ENCODE results near the gene LRRC40. TPM values are rescaled to one million over a fixed set of nuclear protein-coding genes. Genes with fewer than 3 reads are reported as not detected.
A peak's percentile ranks its signal among the peaks of the same experiment; 100 is the strongest.

The LRRC40 gene
- total RNA-seq, 1 donor from 2014 or later, result 28.7 TPM

DNA sequence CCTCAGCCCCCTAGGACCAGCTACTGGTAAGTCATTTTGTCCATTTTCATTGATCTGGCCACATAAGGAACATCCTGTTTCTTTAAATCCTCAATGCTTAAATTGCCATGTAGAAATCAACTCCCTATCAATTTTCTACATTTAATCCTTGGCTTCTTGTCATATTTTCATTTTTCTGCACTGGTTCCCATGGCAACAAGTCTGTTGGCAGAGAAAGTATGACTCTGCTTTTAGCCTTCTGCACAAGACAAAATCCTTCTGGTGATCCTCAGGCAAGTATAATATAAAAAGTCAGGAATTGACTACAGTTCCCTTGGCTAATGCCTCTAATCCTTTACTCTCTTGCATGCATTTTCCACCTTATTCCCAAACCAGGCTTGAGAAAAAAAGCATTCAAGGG, 65.0 kb downstream of the LRRC40 start:
- Mint-ChIP-seq H3K27me3 (no peaks in the 10 kb centered on the region), H3K27ac (no peak overlapping the region), H3K4me1 (ENCODE audit: low read depth) (peaks cover 53% of the 10 kb centered on the region), H3K4me3 (ENCODE audit: low read depth) (no peak overlapping the region), H3K36me3 (ENCODE audit: insufficient read depth) (no peaks in the 10 kb centered on the region), H3K9me3 (ENCODE audit: low read depth) (no peaks in the 10 kb centered on the region)
- TF ChIP-seq, protein P1, sequence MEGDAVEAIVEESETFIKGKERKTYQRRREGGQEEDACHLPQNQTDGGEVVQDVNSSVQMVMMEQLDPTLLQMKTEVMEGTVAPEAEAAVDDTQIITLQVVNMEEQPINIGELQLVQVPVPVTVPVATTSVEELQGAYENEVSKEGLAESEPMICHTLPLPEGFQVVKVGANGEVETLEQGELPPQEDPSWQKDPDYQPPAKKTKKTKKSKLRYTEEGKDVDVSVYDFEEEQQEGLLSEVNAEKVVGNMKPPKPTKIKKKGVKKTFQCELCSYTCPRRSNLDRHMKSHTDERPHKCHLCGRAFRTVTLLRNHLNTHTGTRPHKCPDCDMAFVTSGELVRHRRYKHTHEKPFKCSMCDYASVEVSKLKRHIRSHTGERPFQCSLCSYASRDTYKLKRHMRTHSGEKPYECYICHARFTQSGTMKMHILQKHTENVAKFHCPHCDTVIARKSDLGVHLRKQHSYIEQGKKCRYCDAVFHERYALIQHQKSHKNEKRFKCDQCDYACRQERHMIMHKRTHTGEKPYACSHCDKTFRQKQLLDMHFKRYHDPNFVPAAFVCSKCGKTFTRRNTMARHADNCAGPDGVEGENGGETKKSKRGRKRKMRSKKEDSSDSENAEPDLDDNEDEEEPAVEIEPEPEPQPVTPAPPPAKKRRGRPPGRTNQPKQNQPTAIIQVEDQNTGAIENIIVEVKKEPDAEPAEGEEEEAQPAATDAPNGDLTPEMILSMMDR (IDR thresholded peaks at IDR 0.05; ENCODE audit: unreplicated experiment), result no peak
- no peak for DNase-seq (ENCODE audit: low spot score, unreplicated experiment)

DNA sequence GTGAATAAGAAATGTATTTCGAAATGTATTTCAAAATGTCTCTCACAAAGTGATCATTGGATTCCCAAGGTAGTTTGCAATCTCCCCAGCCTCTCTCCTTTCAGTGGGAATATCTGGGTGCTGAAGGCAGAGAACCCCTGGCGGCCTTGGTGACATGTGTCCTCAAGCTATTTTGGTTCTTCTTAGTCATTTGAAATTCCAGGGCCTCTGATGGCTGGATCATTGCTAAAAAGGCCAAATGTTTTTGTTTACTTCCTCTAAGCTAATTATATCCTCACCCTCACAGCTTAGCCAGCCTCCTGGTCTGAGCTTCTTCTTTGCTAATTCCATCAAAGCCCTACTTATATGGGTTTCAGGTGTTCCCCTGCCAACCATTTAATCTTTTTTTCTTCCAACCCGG, 71.2 kb downstream of the LRRC40 start:
- H3K27me3 Mint-ChIP-seq, result no peaks in the 10 kb centered on the region
- no peaks in the 10 kb centered on the region for H3K36me3 Mint-ChIP-seq (ENCODE audit: insufficient read depth)
- H3K9me3 Mint-ChIP-seq (ENCODE audit: low read depth), result no peaks in the 10 kb centered on the region
- peaks cover 30% of the 10 kb centered on the region for H3K4me1 Mint-ChIP-seq (ENCODE audit: low read depth)
- peak overlapping the region; percentile 69 for H3K27ac Mint-ChIP-seq
- TF ChIP-seq, protein P1 (IDR thresholded peaks at IDR 0.05; ENCODE audit: unreplicated experiment), result no peak
- no peak overlapping the region for H3K4me3 Mint-ChIP-seq (ENCODE audit: low read depth)
- no peak for DNase-seq (ENCODE audit: low spot score, unreplicated experiment)

GRCh38 chr1:70117046-70117445, 88.3 kb downstream of the LRRC40 start:
- H3K9me3 Mint-ChIP-seq (ENCODE audit: low read depth), result no peaks in the 10 kb centered on the region
- TF ChIP-seq, protein P1 (IDR thresholded peaks at IDR 0.05; ENCODE audit: unreplicated experiment), result no peak
- DNase-seq (ENCODE audit: low spot score, unreplicated experiment), result no peak
- no peak overlapping the region for H3K4me3 Mint-ChIP-seq (ENCODE audit: low read depth)
- no peaks in the 10 kb centered on the region for H3K27me3 Mint-ChIP-seq
- H3K4me1 Mint-ChIP-seq (ENCODE audit: low read depth), result peaks cover 3% of the 10 kb centered on the region
- no peak overlapping the region for H3K27ac Mint-ChIP-seq
- H3K36me3 Mint-ChIP-seq (ENCODE audit: insufficient read depth), result no peaks in the 10 kb centered on the region

DNA sequence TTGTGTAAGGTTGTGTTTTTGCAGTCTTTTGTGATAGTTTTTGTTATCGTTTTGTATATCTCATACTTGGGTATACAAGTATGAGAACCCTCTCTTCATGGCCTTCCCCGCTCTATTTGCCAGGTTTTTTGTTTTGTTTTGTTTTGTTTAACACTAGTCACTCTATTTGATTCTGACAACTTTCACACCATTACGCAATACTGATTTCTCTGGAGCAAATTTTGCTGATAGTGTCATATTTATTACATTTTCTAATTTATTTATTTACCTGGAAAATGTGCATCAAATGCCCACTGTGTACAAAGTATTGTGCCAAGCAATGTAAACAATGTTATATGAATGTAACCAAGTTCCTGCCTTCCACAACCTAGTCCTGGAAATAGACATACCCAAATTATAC, 90.1 kb downstream of the LRRC40 start:
- TF ChIP-seq, protein P1 (IDR thresholded peaks at IDR 0.05; ENCODE audit: unreplicated experiment), result no peak
- DNase-seq (ENCODE audit: low spot score, unreplicated experiment), result no peak
- Mint-ChIP-seq H3K9me3 (ENCODE audit: low read depth) (no peaks in the 10 kb centered on the region), H3K4me3 (ENCODE audit: low read depth) (no peak overlapping the region), H3K36me3 (ENCODE audit: insufficient read depth) (no peaks in the 10 kb centered on the region), H3K27ac (no peak overlapping the region), H3K27me3 (no peaks in the 10 kb centered on the region), H3K4me1 (ENCODE audit: low read depth) (peaks cover 3% of the 10 kb centered on the region)

- Mint-ChIP-seq H3K27me3 (no peaks in the 10 kb centered on the region), H3K9me3 (ENCODE audit: low read depth) (no peaks in the 10 kb centered on the region), H3K36me3 (ENCODE audit: insufficient read depth) (no peaks in the 10 kb centered on the region), H3K4me3 (ENCODE audit: low read depth) (no peak overlapping the region), H3K4me1 (ENCODE audit: low read depth) (no peaks in the 10 kb centered on the region), H3K27ac (no peak overlapping the region)
- TF ChIP-seq, protein P1 (IDR thresholded peaks at IDR 0.05; ENCODE audit: unreplicated experiment), result no peak
- no peak for DNase-seq (ENCODE audit: low spot score, unreplicated experiment)
Measured at GRCh38 chr1:70112838-70113237, 92.5 kb downstream of the LRRC40 start.

All from progenitor cell of endocrine pancreas (in vitro differentiated cells).